GM21447 (cell line): ENCODE measurements around the gene TAS1R3.

Experiments used
- ATAC-seq: cut with Tn5 transposase; IDR thresholded peaks from one replicate; pipeline ENCODE4 v1.9.1; 2021; ENCODE audit not compliant: unreplicated experiment

TAS1R3 gene

GRCh38 chr1:1331068-1331965, at the start of gene TAS1R3:
TSS of gene TAS1R3 (plus strand) at chr1:1331280. CDS start at chr1:1331346, 66 bp downstream.
- ATAC-seq = no peak

- no peak for ATAC-seq
These were observed 49.4 kb upstream of the TAS1R3 start for GRCh38 chr1:1281533-1282321.

GRCh38 chr1:1282998-1283397, 48.1 kb upstream of the TAS1R3 start:
- ATAC-seq = no peak

GRCh38 chr1:1283821-1284220, 47.3 kb upstream of the TAS1R3 start:
- ATAC-seq = no peak

GRCh38 chr1:1284221-1285101, 46.6 kb upstream of the TAS1R3 start:
- no peak for ATAC-seq

GRCh38 chr1:1285102-1285571, 45.9 kb upstream of the TAS1R3 start:
- ATAC-seq = no peak

- no peak for ATAC-seq
These were observed 45.3 kb upstream of the TAS1R3 start for GRCh38 chr1:1285611-1286311.

- ATAC-seq = no peak
These were observed 44.5 kb upstream of the TAS1R3 start for GRCh38 chr1:1286313-1287261.

GRCh38 chr1:1287288-1288110, 43.6 kb upstream of the TAS1R3 start:
- no peak for ATAC-seq

GRCh38 chr1:1290238-1290731, 40.8 kb upstream of the TAS1R3 start:
- ATAC-seq = no peak

GRCh38 chr1:1291023-1291528, 40.0 kb upstream of the TAS1R3 start:
- ATAC-seq = no peak

- ATAC-seq = no peak
These were observed 39.3 kb upstream of the TAS1R3 start for GRCh38 chr1:1291548-1292441.

- ATAC-seq = no peak
These were observed 38.7 kb upstream of the TAS1R3 start for GRCh38 chr1:1292442-1292779.

- ATAC-seq = no peak
These were observed 38.2 kb upstream of the TAS1R3 start for GRCh38 chr1:1292851-1293250.

- ATAC-seq = no peak
These were observed 37.5 kb upstream of the TAS1R3 start for GRCh38 chr1:1293263-1294249.
